Inferior parietal cortex (tissue), 1 donor: ENCODE measurements around the gene MED27.

Experiments
- DNase-seq: peaks from one replicate; pipeline ENCODE4 v3.0.0-alpha.2; 2016; ENCODE audit errors: extremely low spot score

MED27 gene

DNA sequence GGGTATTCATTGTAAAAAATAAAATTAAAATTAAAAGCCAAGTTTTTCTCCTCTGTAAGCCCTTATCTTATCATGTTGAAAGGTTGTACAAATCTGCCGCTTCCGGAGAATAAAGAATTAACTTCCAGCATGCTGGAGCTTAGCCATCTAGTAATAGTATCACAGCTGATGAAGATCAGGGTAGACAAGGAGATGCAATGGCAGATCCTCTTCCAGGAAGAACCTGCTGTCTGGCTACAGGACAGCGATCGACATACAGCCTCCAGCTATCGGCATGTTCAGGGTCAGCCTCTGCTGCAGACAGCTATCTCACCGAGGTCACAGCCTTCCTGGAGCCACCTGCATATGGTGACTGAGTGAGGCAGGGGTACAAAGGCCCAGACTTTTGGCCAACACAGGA lies 82.6 kb downstream of the MED27 start:
- DNase-seq: no peak

- DNase-seq: no peak
Measured at GRCh38 chr9:131995382-131995781, 84.3 kb downstream of the MED27 start.

DNA sequence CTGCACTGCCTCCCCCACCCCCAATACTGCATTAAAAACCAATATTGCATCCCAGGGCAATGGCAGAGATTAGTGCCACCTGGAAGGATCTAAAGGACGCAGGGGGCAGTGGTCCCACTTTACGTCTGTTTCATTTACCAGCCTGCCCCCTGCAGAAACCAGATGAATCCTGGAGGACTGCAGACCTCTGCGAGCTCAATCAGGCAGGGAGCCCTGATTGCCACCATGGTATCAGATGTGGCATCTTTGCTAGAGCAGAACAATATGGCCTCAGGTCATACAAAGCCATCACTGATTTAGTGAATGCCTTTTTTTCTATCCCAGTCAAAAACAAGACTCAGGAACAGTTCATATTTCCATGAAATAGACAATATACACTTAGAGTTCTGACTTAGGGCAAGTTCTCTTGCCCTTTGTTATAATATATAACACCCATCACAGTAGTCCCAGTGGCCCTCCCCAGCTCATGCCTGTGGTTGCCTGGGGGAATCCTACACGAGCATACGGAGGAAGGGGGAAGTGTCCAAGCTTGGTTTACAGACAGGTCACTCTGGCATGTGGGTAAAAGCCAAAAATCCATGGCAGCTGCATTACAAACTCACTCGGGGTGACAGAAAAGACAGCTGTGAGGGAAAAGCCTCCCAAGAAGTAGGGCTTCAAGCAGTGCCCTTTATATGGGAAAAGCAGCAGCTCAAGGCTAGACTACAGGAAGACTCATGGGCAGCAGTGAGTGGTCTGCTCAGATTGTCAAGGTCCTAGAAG lies 85.1 kb downstream of the MED27 start:
- DNase-seq: no peak

DNA sequence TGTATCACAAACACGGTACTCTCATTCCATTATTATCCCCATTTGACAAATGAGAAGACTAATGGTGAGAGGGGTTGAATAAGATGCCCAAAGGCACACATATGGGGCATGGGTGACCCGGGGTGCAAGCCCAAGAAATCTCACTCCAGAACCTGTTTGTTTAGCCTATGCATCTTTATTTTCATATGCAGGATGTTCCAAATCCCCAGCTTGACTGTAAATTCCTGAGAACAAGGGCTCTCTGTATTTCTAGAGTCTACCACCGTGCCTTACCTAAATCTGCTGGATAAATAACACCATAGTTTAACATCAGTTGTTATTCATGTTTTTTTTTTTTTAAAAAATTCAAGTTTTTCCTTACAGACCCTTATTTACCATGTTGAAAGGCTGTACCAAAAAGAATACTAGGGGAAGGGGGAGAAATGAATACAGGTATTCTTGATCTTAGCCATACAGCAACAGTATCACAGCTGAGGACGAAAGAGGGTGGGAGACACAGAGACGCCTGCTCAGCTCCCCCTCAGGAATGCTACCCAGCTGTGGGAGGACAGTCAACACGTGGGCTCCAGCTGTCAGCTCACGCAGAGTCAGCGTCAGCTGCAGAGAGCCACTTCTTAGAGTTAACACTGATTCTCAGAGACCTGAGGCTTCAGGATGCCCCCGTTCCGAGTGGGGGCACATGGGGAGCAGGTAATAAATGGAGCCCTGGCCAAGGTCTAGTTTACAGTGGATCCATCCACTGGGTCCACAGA lies 86.6 kb downstream of the MED27 start:
- DNase-seq: no peak

DNA sequence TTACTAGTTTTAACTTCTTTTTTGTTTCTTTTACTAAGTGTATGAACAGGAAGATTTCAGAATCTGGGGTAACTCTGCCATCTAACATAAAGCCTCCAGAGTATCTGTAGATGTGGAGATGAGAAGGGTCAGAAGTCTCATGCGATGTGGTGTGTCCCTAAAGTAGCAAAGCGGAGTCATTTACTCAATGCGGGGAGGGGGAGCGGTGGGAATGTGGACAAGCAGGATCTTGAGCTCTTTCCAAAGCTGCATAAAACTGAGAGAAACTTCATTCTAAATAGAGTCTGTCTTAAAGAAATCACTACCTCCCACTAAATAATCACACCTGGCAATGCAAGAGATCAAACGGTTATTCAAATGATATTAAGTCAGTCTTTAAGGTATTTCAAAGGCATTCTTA lies 92.4 kb downstream of the MED27 start:
- no peak for DNase-seq

DNA sequence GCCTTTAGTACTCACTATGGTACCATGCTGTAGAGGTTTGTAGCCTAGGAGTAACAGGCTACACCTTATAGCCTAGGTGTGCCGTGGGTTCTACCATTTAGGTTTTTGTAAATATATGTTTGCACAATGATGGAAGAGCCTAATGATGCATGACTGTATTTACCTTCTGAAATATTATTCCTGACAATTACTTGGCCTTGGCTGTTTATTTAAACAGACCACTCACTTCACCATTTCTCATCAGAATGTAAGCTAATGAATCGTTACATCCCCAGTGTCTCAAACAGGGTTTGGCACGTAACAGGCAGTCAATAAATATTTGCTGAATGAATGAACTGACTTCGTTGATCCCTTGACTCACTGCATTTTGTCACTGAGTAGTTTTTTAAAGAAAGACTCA lies 93.1 kb downstream of the MED27 start:
- DNase-seq: no peak

DNA sequence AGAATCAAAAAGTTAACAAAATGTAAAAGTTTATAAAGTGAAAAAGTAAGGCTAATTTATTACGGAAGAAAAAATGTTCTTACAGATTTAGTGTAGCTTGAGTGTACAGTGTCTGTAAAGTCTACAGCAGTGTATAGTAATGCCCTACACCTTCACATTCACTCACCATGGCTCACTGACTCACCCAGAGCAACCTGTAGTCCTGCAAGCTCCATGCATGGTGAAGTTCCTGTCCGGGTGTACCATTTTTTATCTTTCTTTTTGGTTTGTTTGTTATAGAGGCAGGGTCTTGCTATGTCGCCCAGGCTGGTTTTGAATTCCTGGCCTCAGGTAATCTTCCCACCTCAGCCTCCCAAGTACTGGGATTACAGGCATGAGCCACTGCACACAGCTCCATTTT lies 93.6 kb downstream of the MED27 start:
- no peak for DNase-seq

GRCh38 chr9:131984564-131984963 lies 95.1 kb downstream of the MED27 start:
- no peak for DNase-seq

- DNase-seq: no peak
Measured at GRCh38 chr9:131982671-131983239, 96.9 kb downstream of the MED27 start.

GRCh38 chr9:131982102-131982501 lies 97.6 kb downstream of the MED27 start:
- DNase-seq: no peak

DNA sequence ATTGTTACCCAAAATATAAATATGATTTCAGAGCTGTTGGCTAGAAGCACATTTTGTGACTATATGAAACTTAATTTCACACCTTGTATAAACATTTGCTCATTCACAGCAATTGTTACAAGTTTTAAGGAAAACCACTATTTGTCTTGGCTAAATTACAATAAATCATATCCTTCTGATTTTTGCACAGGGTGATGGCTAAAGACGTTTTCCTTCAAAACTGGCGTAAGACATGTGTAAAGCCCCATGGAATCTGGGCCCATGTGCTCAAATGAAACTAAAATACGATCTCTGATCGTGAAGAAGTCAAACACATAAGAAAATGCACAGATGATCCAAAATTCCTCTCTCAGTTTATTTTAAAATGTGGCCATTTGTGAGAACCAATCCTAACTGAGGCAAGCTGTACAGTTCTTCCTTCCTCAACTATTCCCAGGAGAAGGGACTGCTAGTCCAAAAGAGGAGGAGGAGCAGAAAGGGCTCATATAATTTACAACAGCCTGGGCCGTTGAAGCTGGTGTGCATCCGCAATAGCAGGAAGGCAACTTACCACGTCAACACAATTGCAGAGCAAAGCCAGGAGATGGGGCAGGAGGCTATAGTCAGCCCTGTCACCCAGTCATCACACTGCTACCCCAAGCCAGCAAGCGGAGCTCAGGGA lies 98.4 kb downstream of the MED27 start:
- DNase-seq: no peak

DNA sequence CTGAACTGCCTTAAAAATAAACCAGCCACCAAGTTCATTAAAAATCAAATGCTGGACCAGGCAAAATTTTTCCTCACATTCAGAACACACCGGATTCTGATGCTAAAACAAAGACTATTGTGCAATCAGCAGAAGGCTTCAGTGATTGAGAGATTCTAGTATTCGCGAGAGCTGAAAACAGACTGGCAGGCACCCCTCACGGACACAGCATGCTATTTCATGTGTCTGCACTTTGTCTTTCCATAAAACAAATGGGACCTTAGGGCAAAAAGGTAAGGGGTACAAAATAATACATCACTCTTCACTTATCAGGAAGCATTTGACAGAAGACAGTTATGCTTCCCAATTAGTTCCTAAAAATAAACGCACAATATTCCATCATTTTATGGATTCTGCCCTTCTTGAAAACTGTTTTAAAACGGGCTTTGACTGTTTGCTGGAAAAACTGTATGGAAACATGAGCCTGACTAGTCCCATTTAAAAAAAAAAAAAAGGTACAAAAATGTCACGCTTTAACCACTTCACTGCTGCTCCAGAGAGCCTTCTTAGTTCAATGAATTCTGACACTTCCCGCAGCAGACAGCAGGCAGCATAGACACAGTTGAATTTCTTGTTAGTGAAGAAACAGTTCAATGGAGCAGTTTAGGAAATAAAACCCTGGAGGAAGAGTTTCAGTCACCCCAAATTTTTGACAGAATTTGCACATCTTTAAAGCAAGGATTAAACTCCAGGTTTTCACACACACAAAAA lies 99.2 kb downstream of the MED27 start:
- DNase-seq: peak; percentile 56

GRCh38 chr9:131977109-131977838 lies 102.4 kb downstream of the MED27 start:
- DNase-seq: no peak

DNA sequence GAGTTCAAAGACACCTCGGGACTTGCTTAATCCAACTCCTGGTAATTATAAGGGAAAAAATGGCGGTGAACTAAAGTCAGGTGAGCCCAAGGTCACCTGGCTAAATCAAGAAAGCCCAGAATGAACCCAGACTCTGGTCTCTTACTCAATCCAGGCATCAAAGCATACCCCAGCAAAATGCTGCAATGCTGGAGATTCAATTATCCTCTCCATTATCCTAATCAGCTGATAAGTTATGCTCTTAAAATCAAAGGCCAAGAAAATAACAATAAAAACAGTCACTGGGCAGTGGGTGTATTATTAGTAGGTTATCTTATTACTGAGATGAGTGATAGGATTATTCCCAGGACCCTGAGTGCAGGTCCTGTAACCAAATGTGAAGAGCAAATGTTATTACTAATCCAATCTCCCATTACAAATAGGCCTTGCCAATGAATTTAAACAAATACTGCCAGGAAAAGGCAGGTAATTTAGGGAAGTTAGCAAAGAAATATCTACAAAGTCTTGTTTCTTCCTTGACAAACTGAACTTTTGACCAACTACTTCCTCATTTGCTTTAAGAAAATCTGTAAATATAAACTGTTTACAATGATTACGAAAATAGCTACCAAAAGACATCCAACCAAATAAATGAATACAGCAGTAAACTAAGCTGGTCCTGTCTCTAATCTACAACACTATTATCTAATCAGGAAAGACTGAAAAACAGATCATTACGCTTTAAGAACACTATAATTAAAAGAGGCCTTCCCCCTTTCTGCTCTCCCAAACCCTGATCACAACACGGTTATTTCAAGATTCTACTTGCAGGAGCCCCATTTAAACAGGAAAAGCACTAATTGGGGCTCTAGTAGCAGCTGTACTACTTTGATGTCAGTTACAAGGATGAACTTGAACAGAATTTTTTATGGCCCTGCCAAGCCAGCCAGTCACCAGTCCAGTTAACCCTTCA lies 103.2 kb downstream of the MED27 start:
- no peak for DNase-seq

DNA sequence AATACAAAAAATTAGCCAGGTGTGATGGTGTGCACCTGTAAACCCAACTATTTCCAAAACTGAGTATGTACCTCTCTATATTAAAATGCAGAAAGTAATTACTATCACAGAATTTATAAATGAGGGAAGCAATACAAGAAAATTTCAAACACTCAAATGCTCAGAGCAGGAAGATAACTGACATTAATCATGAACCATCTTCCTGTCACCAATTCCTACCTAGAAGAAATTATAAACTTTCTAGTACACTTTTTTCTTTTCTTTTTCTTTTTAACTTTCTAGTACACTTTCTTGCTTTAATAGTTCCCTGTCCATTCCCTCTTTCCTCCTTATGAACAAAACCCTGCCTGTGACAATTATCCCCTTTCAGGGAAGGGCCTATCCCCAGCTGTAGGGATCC lies 106.8 kb downstream of the MED27 start:
- DNase-seq: no peak

DNA sequence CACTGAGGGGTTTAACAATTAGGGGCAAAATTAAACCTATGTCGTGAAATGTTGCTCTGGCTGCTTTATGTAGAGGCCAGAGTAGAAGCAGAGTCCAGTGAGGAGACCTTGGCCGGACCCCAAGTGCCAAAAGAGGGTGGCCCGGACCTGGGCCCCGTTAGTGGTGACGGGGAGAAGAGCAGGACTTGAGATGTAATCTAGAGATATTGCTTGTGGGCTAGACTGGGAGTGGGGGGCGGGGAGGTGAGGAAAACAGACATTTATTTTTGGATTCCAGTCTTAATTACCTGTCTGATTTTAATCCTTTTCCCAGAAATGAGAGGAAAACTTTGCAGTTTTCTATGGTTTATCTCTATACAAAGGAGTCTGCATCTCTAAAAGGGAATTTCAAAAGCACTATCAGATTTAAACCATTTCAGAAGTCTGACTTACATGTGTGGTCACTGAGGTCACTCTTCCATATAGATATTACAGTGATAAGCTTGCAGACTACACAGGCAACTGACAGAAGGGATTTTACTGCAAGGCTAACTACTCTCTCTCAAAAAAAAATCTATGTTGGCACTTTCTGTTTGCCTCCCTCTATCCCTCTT lies 108.1 kb downstream of the MED27 start:
- DNase-seq: no peak

GRCh38 chr9:131969469-131969989 lies 110.1 kb downstream of the MED27 start:
- DNase-seq: no peak

DNA sequence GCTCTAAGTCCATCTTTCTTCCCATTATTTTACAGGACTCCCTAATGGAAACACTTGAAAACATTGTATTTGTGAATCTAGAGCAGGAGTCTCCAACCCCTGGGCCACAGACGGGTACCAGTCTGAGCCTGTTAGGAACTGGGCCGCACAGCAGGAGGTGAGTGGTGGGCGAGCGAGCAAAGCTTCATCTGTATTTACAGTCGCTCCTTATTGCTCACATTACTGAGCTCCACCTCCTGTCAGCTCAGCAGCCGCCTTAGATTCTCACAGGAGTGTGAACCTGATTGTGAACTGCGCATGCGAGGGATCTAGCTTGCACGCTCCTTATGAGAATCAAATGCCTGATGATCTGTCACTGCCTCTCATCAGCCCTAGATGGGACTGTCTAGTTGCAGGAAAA lies 111.0 kb downstream of the MED27 start:
- no peak for DNase-seq

DNA sequence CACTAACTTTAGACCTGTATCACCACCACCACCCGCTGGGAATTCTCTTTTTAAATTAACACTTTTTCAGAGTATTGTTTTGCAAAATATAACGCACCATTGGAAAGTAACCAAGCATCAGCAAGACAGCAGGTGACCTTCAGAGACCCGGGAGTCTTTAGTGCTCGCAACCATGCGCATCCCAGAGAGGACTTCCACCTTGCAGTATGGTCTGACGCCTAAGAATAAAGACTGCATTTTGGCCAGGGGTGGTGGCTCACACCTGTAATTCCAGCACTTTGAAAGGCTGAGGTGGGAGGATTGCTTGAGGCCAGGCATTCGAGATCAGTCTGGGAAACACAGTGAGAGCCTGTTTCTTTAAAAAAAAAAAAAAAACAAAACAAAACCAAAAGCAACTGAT lies 113.8 kb downstream of the MED27 start:
- DNase-seq: no peak
